Right lobe of liver (tissue), 6 donors: Measurements from ENCODE around the gene PPP1R37. TPM values are rescaled to one million over a fixed set of nuclear protein-coding genes. Genes with fewer than 3 reads are reported as not detected.

Experiments
- ATAC-seq, 4 donors: fragments of 200-7000 bp; cut with Tn5 transposase; one replicate each; pipeline ENCODE4 v1.9.1; 2020; ENCODE audit warnings: mild to moderate bottlenecking in 4 of 4, moderate library complexity in 4 of 4
- DNase-seq, 3 donors: peaks; one replicate each; pipeline ENCODE4 v3.0.0-alpha.2; 2020
- H3K27ac ChIP-seq, 3 donors: fragments of 200-600 bp; one replicate each; pipeline ENCODE4 v1.8.0; 2022
- H3K27me3 ChIP-seq, 2 donors: fragments of 200-600 bp; one replicate each; pipeline ENCODE4 v1.8.0; 2022
- H3K36me3 ChIP-seq, 4 donors: fragments of 200-600 bp; sonication (generic) in 1 of 4; one replicate each; pipeline versions ENCODE4 v1.5.1 to v1.8.0; 2017 to 2022; ENCODE audit warnings: control low read depth in 1 of 4
- H3K4me1 ChIP-seq, 4 donors: fragments of 200-600 bp; sonication (generic) in 1 of 4; one replicate each; pipeline versions ENCODE4 v1.5.1 to v1.8.0; 2017 to 2022; ENCODE audit warnings: control low read depth in 1 of 4
- H3K4me3 ChIP-seq, 3 donors: fragments of 200-600 bp; one replicate each; pipeline ENCODE4 v1.8.0; 2022
- H3K9me3 ChIP-seq, 4 donors: fragments of 200-600 bp; sonication (generic) in 1 of 4; one replicate each; pipeline versions ENCODE4 v1.5.1 to v1.8.0; 2017 to 2022; ENCODE audit warnings: control low read depth in 1 of 4
- CTCF ChIP-seq, 4 donors: fragments of 200-600 bp in 3 of 4; fragments of 450-650 bp in 1 of 4; IDR thresholded peaks; one replicate each; pipeline versions ENCODE4 v1.5.1 to v1.8.0; 2016 to 2022; ENCODE audit warnings: antibody characterized with exemption in 4 of 4, mild to moderate bottlenecking in 2 of 4
- POLR2A ChIP-seq: fragments of 450-650 bp; IDR thresholded peaks from one replicate; pipeline ENCODE4 v1.6.1; 2017; ENCODE audit warnings: antibody characterized with exemption, mild to moderate bottlenecking
- WGBS: methylation state at CpG from one replicate; pipeline ENCODE4 v1.1.6; 2018; ENCODE audit warnings: low coverage, low lambda C conversion rate; ENCODE audit not compliant: insufficient coverage; ENCODE audit errors: missing lambda C conversion rate; 5-methylcytosine and 5-hydroxymethylcytosine counted together
- intact Hi-C, 2 donors: fragments of 100-400 bp; cut with DNase I; formaldehyde crosslinking; loops; one replicate each; pipeline versions ENCODE4 v1.11.2 to v1.14.1; 2022
- total RNA-seq, 6 experiments: library from RNA; depleted of rRNA in 2 of 6; stranded (reverse); fragments of >200 nt in 2 of 6; fragmentation: NEBNext Ultra II Directional in 3 of 6; extraction: Animal tissue kit (Norgen Biotek cat#: 25700) in 3 of 6; gene quantifications; one replicate each; pipeline versions ENCODE4 v1.1.0 to v1.2.4, GENCODE V29; 2016 to 2023
- donor health status: DM: no; HTN: yes; CAD: no.
- donor health status: DM: no; HTN: no; CAD: no.
- donor health status: DM: no; HTN: no; CAD: no.
- donor health status: DM: no; HTN: yes; CAD: no.
- donor health status: DM: no; HTN: yes; CAD: no.

PPP1R37 gene
- total RNA-seq, 6 experiments from 2014 or later, result 10.1 to 14.3 (median 11.0) TPM

DNA sequence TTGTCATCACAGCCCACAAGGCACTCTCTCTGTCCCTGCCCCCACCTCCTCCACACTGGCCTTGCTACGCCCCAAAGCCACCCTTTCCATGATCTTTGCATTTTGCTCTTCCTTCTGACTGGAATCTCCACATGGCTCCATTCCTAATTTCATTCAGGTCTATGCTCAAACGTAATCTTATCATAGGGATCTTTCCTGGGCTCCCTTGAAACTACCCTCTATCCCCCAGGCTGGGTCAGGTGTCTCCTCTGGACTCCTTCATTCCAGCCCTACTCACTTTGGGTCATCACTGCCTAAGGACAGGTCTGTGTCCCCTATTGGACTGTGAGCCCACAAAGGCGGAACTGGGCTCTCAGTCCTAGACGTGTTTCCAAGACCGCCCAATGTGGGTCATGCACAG is 10.8 kb upstream of the PPP1R37 start:
- Histone ChIP-seq H3K36me3 (no peaks in the 10 kb centered on the region), H3K27me3 (no peaks in the 10 kb centered on the region), H3K9me3 (no peaks in the 10 kb centered on the region), H3K4me1 (peaks cover 0 to 17% (median 5%) of the 10 kb centered on the region in 4 donors), H3K27ac (no peak overlapping the region), H3K4me3 (no peak overlapping the region)
- DNase-seq (no peak), ATAC-seq (no peak)
- intact Hi-C loops, result no loop called here
- 86% methylated on average over 3 of the region's 5 CpGs for WGBS
- TF ChIP-seq CTCF (IDR thresholded peaks at IDR 0.05) (no peak), POLR2A (no peak)

DNA sequence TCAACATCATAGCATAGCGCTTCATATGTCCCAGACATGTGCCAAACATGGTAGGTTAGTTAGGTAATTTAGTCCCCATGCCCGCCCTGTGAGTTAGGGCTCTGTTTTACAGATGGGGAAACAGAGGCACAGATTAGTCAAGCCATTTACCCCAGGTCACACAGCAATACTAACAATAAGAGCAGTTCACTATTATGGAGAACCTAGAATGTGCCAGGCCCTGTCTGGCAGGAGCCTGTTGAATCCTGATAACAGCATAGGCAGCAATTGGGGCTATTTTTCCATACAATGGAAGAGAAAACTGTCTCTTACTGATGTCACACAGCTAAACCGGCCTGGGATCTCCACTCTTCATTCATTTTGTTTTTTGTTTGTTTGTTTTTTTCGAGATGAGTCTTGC is 6.5 kb upstream of the PPP1R37 start:
- no peaks in the 10 kb centered on the region for H3K9me3 ChIP-seq
- peaks cover 0 to 10% (median 0%) of the 10 kb centered on the region in 4 donors for H3K4me1 ChIP-seq
- DNase-seq, result no peak
- intact Hi-C loops, result no loop called here
- H3K27me3 ChIP-seq, result no peaks in the 10 kb centered on the region
- no peak for TF ChIP-seq CTCF (IDR thresholded peaks at IDR 0.05)
- TF ChIP-seq POLR2A, result no peak
- 77% methylated on average over 3 of the region's 4 CpGs for WGBS
- no peak overlapping the region for H3K4me3 ChIP-seq
- no peak for ATAC-seq
- H3K36me3 ChIP-seq, result peaks cover 0 to 4% (median 0%) of the 10 kb centered on the region in 4 donors
- H3K27ac ChIP-seq, result no peak overlapping the region

DNA sequence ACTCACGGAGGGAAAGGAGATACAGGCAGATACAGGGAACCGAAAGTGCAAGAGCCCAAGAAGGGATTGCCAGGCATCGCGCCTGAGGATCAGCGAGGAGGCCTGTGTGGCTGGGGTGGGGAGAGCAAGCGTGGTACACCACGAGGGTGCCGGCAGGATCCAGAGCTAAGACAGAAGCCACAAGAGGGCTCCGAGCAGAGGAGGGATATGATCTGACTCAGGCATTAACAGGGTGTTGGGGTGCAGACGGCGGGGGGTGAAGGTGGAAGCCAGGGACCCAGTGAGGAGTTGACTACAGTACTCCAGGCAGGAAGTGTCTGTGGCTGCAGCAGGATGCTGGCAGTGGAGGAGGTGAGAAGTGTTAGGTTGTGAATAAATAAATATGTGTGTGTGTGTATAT is 5.4 kb upstream of the PPP1R37 start:
- DNase-seq, result no peak
- H3K27ac ChIP-seq, result no peak overlapping the region

DNA sequence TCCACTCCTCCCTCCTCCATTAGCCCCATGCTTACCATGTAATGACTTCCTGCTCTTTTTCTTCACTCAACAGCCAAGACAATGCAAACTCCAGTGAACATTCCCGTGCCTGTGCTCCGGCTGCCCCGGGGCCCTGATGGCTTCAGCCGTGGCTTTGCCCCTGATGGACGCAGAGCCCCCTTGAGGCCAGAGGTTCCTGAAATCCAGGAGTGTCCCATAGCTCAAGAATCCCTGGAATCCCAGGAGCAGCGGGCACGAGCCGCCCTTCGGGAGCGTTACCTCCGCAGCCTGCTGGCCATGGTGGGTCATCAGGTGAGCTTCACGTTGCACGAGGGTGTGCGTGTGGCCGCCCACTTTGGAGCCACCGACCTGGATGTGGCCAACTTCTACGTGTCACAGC is 2.9 kb upstream of the PPP1R37 start:
- Histone ChIP-seq H3K4me3 (no peak overlapping the region), H3K4me1 (peaks cover 0 to 21% (median 4%) of the 10 kb centered on the region in 4 donors), H3K27me3 (no peaks in the 10 kb centered on the region), H3K36me3 (peaks cover 0 to 4% (median 0%) of the 10 kb centered on the region in 4 donors), H3K9me3 (no peaks in the 10 kb centered on the region), H3K27ac (no peak overlapping the region)
- TF ChIP-seq POLR2A (no peak), CTCF (IDR thresholded peaks at IDR 0.05) (no peak)
- DNase-seq, result no peak
- intact Hi-C loops, result no loop called here
- WGBS, result 96% methylated on average over 4 of the region's 17 CpGs
- no peak for ATAC-seq

More for the DNA sequence above, 5.4 kb upstream of the PPP1R37 start:
- TF ChIP-seq POLR2A (no peak), CTCF (IDR thresholded peaks at IDR 0.05) (no peak)
- WGBS, result 40% methylated on average over 10 of the region's 11 CpGs
- intact Hi-C loops, result no loop called here
- Histone ChIP-seq H3K27me3 (no peaks in the 10 kb centered on the region), H3K9me3 (no peaks in the 10 kb centered on the region), H3K4me1 (peaks cover 0 to 10% (median 0%) of the 10 kb centered on the region in 4 donors), H3K36me3 (peaks cover 0 to 4% (median 0%) of the 10 kb centered on the region in 4 donors), H3K4me3 (no peak overlapping the region)
- no peak for ATAC-seq

- intact Hi-C loops, result no loop called here
Observed at GRCh38 chr19:45090606-45091005, 2.4 kb upstream of the PPP1R37 start.

More at GRCh38 chr19:45090606-45091005, 2.4 kb upstream of the PPP1R37 start:
- Histone ChIP-seq H3K27me3 (no peaks in the 10 kb centered on the region), H3K36me3 (peaks cover 0 to 4% (median 0%) of the 10 kb centered on the region in 4 donors), H3K4me3 (peak overlapping the region; percentile 99), H3K4me1 (peaks cover 0 to 26% (median 4%) of the 10 kb centered on the region in 4 donors), H3K27ac (peak overlapping the region in 1 of 3 donors; percentile 47), H3K9me3 (no peaks in the 10 kb centered on the region)
- DNase-seq (no peak), ATAC-seq (no peak)
- 45% methylated on average over 5 of the region's 5 CpGs for WGBS
- TF ChIP-seq CTCF (IDR thresholded peaks at IDR 0.05) (no peak), POLR2A (no peak)
